Astrocyte of the cerebellum (primary cell): ENCODE data around the gene INTS11.

Experiments
- DNase-seq: peaks from one replicate; pipeline ENCODE4 v3.0.0-alpha.2; 2011; ENCODE audit warnings: low read depth
- H3K4me3 ChIP-seq: 2 replicates; pipeline ENCODE4 v1.5.1; 2011; ENCODE audit warnings: mild to moderate bottlenecking, low read depth, low read length, moderate library complexity
- in situ Hi-C: cut with HindIII; loops from 2 replicates; pipeline ENCODE4 v1.10.0; 2017; ENCODE audit warnings: low sequenced_read_pairs
- TF ChIP-seq, protein P1 (sequence below): IDR thresholded peaks from 2 replicates; pipeline ENCODE4 v1.5.1; 2012; ENCODE audit warnings: low read length, low read depth, moderate library complexity, mild to moderate bottlenecking; ENCODE audit errors: missing control alignments

INTS11 gene

DNA sequence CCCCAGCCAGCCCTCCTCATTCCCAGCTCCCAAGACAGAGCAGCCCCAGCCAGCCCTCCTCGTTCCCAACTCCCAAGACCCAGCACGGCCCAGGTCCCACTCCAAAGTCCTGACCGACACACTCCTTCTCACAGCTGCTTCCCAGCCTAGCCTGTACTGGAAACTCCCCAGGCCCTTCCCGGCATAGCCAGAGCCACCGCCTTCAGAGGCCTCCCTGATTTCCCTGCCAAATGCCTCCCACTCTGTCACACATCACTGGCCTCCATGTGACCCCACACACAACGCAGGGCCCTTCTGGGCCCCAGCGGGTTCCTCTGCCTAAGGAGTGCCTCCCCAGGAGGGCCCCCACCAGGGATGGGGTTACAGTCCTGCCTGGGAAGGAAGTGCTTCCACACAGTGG, 53.6 kb downstream of the INTS11 start:
- TF ChIP-seq, protein P1, sequence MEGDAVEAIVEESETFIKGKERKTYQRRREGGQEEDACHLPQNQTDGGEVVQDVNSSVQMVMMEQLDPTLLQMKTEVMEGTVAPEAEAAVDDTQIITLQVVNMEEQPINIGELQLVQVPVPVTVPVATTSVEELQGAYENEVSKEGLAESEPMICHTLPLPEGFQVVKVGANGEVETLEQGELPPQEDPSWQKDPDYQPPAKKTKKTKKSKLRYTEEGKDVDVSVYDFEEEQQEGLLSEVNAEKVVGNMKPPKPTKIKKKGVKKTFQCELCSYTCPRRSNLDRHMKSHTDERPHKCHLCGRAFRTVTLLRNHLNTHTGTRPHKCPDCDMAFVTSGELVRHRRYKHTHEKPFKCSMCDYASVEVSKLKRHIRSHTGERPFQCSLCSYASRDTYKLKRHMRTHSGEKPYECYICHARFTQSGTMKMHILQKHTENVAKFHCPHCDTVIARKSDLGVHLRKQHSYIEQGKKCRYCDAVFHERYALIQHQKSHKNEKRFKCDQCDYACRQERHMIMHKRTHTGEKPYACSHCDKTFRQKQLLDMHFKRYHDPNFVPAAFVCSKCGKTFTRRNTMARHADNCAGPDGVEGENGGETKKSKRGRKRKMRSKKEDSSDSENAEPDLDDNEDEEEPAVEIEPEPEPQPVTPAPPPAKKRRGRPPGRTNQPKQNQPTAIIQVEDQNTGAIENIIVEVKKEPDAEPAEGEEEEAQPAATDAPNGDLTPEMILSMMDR = no peak
- no peak for DNase-seq
- H3K4me3 ChIP-seq = no peak overlapping the region
- in situ Hi-C loops = no loop called here

DNA sequence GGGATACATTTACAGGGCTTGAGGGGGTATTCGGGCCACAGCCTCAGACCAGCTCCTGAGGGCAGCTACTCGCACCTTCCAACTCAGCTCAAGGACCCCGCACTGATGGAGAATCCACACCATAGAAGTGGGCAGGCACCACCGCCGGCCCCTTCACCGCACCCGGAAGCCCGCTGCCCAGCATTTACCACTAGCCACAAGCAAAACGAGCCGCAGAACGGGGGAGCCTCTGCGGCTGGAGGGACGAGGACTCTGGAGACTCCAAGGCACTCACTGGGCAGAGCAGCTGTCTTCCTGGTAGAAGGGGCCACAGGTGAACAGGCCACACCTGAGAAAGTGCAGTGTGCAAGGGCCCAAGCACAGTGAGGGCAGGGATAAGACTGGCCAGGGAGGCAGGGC, 56.2 kb downstream of the INTS11 start:
- no peak for DNase-seq
- H3K4me3 ChIP-seq = no peak overlapping the region
- in situ Hi-C loops = no loop called here
- TF ChIP-seq, protein P1 = no peak

DNA sequence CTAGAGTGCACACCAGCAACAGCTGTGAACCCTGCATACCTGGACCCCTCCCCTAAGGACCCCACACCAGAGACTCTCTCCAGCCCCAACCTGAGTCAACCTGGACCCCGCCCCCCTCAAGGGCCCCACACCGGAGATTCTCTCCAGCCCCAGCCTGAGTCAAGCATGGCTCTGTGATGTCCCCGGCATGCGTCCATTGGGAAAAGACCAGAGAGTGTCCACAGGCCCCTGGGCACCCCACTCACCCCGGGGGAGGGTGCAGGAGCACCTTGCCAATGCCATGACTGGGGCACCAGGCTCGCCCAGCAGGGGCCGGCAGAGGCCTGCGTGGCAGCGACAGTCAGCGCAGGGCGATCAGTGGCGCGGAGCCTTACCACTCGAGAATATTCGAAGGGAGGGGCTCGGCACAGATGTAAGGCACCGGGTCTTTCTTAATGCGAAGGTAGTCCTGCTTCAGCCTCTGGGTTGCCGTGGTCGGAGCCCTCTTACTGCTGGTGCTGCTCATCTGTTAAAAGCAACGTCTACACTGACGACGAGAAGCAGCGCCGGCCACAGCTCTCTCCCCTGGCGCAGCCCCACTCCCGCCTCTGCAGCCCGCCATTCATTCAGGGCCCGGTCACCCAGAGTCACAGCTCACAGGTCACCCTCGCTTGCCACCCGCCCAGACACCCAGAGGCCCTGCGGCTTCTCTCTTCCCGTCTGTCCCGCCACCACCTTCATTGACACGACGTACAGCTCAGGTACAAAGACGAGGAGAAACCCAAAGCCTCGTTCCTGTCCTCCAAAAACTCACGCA, 56.8 kb downstream of the INTS11 start:
- in situ Hi-C loops = no loop called here
- DNase-seq = no peak
- TF ChIP-seq, protein P1 = no peak
- no peak overlapping the region for H3K4me3 ChIP-seq

DNA sequence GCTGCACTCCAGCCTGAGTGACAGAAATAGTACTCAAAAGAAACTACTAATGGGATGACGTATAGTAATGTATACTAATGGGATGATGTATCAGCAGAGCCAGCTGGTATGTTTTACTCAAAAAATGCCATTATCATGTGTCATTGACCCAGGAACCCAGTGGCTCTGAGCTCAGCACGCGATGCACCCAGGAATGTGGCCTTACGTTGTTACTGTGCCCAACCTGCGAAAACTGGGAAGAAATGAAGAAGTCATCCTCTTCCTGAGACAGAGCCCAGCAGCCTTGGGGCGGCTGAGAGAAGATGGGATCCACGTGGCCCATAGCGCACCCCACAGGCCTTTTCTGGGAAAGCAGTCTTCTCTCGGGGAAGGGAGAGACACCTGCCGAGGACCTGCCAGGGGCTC, 59.6 kb downstream of the INTS11 start:
- peak; percentile 87 for DNase-seq
- TF ChIP-seq, protein P1 = peak; percentile 53
- H3K4me3 ChIP-seq = no peak overlapping the region
- in situ Hi-C loops = no loop called here

DNA sequence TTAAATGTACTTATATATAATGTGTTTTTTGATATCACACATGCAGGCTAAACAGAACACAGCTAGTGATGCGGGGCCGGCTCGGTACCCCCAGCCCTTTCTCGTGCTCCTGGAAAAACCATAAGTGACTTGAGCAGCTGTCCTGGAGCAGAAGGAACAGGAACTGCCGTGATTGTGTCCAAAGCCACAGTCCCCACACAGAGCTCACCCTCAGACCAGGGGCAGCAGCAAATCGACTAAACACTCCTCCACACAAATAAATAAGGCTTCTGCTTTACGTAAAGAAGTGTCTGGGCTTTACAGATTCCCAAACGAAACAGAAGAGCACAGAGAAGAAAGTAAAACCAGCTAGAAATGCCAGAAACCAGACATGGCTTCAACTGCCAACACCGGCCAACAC, 60.4 kb downstream of the INTS11 start:
- TF ChIP-seq, protein P1 = no peak
- DNase-seq = no peak
- no peak overlapping the region for H3K4me3 ChIP-seq
- in situ Hi-C loops = no loop called here

DNA sequence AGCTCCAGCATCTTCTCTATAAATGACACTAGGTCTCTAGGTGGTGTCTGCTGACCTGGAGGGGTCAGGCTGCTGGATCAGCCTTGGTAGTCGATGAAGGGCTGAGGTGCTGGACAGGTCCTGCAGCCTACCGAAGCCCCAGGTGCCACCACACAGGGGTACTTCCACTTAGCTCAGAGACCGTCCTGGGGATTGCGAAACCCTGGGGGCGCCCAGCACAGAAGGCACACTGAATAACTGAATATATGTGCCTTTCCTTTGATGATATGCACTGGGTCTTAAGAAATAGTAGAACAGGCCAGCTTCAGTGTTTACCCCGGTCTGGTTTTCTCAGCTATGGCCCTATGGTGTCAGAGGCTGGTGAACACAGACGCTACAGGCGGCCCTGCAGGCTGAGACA, 61.7 kb downstream of the INTS11 start:
- in situ Hi-C loops = no loop called here
- TF ChIP-seq, protein P1 = no peak
- no peak overlapping the region for H3K4me3 ChIP-seq
- no peak for DNase-seq

DNA sequence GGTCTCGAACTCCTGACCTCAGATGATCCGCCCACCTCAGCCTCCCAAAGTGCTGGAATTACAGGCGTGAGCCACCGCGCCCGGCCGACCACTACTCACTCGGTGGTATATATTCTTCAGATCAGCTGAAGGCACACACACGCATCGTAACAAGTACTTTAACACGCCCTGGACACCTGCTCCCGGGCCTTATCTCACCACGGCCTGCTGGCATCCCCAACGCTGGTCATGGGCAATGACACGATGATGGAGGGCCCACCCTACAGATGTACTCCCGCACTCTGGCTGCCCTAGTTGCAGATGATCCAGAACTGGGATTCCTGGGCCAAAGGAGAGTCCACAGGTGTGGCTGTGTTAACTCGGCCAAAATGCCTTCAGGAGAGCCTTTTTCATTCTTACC, 62.4 kb downstream of the INTS11 start:
- in situ Hi-C loops = no loop called here
- H3K4me3 ChIP-seq = no peak overlapping the region
- no peak for DNase-seq

More for the DNA sequence above, 62.4 kb downstream of the INTS11 start:
- TF ChIP-seq, protein P1 = no peak
